ENCODE results near the gene CRP.
"Not testable (repeated sequence)": the region's sequence is repeated elsewhere in the genome, so short reads cannot be mapped to it uniquely, and the experiment has no call there.

Gene CRP

DNA sequence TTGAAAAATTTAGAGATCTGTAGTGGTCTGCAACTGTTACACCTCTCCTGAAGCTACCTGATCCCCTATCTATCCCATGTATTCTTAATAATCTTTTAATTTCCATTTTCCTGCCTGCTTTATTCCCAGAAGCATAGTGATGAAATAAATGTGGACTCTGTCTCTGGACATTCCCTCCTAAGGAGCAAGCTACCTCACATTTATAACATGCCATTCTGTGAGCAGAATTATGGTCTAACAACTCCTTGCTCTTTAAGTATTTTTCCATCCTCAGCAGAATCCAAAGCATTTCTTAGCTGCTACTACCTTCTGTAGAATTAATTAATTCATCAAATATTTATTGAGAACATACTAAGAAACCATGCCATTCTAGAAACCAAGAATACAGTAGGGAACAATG is 15.1 kb downstream of the CRP start:
- DNase-seq: no peak

DNA sequence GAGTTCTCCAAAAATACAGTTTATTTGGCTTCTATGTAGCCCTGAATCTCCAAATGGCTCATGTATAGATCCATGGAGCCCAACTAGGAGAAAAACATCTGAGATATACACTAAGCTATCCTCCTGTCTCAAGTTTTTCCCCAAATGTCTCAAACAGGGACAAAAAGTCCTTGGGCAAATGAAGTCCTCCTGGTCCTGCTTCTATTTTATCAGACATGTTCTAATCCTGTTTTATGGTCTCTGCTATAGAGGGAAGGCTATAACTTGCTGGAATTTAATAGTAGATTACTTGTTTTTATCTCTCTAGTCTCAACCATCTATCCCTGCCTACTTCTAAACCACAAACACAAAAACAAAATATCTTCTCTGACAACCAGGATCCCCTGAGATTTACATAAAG is 26.9 kb downstream of the CRP start:
- DNase-seq: no peak

DNA sequence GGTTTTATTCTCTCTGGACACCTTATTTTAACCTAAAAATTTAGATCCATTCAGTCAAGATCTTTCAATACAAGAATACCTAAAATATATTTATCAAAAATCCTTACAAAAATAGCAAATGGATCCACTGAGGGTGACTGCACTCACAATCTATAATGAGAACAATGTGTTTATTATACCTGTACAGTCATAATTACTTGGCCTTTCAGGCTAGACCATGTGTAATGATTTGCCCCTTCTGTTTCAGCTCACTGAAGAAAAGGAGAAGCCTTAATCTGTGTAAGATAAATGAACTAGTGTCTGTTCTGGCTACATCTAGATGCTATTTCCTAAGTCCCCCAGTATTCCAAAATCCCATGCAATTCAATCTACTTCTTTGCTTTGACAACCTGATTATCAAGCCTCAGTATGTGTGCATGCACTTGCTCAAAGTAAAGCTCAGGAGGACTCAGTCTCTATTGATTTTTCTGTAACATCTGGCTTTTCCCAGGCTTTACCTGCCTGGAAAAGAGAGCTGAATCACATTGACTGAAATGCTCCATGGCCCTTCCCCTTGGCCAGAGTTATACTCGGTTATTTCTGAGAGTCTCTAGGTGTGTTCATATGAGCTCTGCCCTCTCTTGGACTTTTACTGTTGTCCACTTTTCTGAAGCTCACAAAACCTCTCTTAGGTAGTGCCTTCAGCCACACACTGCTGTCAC is 27.6 kb downstream of the CRP start:
- no peak for DNase-seq

DNA sequence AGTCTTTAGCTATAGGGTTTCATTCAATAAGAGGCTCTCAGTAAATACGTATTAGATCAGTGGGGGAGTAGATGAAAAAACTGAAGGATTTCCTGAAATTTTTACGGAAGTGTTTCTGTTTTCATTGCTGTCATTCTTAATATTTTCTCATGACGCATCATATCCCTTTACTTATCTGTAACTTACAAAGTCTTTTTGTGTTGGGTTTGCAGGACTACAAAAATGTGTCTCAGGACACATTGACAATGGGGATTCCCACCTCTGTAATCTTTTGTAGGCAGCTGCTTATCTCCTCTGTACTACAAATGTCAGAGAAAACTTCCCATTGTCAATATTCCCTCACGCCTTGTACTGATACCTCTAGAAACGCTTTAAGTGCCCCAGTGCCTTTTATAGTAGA is 35.5 kb downstream of the CRP start:
- no peak for DNase-seq

DNA sequence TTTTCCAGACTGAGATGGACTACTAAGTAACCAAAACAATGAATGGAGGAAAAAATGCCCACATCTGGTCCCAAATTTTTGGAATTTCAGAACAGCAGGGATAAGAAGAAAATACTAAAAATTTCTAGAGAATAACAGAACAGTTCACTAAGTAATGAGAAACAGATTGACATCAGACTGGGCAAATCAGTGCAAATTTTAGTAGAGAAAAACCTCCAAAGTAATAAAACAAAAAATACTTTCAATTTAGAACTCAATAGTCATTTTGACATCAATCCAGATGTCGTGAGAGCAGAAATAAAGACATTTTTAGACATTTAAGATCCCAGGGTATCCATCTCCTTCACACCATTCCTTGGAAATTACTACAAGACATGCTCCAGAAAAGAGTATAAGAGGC is 39.3 kb downstream of the CRP start:
- no peak for DNase-seq

DNA sequence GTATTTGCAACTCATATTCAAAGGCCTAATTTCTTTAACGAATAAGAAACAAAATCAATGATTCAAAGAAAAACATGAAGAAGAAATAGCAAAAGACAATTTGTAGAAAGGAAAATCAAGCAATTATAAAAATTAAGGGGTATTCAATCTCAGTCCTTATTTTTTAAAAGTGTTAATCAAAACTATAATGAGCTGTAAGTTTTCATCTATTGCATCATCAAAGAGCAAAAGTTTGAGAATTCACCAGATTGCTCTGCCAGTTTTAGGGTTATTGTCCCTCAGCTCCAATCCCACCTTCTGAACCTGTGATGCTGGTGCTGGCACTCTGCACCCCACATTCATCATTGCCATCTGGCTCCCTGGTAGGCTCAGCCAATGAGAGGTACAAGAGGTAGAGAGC is 42.0 kb downstream of the CRP start:
- not testable (repeated sequence) for DNase-seq

DNA sequence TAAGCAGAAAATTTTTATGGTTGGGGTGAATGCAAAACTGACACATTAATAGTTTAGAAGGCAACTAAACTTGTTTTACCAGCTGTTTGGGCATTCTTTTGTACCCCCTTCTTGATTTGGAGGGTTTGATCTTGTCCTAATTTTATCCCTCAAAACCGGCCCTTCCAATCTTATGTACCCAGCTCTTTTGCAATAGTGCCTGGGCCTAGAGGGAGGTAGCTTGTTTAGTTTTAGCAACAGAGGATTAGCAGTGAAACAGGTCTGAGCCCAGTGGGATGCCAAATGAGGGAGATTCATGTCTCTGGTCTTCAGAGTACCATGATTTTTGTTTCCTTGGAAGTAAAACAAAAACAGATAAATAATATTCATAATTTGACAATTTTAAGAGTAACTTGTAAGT is 45.1 kb downstream of the CRP start:
- DNase-seq: no peak

DNA sequence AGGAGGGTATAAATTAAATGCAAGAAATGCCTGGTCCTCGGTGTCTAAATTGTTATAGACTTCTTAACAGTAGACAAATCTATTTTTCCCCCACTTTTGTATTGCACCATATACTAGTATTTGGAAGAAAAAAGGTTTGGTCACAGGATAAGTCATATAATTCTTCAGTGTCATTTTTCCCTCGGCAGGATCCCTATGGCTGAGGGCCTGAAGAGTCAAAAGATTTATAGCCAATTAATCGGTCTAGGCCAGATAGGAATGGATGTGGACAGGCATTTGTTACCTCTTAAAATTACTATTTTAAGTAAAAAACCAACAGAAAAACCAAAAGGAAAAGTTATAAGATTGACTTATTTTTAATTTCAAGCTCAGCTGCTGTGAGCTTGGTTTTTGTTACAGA is 45.6 kb downstream of the CRP start:
- no peak for DNase-seq

DNA sequence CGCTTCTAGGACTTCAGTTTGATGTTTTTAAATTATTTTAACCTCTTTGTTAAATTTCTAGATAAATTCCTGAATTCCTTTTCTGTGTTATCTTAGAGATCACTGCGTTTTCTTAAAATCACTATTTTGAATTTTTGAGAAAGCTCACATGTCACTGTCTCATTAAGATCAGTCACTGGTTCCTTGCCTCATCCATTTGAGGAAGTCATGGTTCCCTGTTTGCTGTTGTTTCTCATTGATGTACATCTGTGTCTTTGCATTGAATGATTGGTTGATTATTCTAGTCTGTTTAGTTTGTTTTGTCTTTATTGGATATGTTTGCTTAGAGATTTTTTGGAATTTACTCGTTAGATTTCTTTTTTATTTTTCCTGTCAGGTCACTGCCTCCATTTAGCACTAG is 50.1 kb downstream of the CRP start:
- no peak for DNase-seq

DNA sequence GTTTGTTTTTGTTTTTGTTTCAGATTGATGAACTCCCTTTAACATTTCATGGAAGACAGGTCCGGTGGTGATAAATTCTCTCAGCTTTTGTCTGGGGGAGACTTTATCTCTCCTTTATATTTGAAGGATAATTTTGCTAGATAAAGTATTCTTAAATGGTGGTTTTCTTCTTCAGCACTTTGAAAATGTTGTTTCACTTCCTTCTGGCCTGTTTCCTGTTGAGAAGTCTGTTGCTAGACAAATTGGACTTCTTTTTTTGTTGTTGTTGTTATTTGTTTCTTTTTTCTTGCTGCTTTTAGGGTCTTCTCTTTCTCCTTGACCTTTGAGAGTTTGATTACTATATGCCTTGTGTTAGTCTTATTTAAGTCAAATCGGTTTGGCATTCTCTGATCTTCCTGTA is 50.8 kb downstream of the CRP start:
- DNase-seq: no peak

Data from NCI-H774 (cell line).